GM23338 (cell line): Measurements from ENCODE around the gene RFX2. TPM values are rescaled to one million over a fixed set of nuclear protein-coding genes. Genes with fewer than 3 reads are reported as not detected.

Experiments used
- ATAC-seq: fragments of 200-7000 bp; cut with Tn5 transposase; 3 replicates; pipeline ENCODE4 v1.9.1; 2020
- DNase-seq: peaks from one replicate; pipeline ENCODE4 v3.0.0-alpha.2; 2015; ENCODE audit warnings: low spot score
- H2AFZ ChIP-seq: fragments of 200-600 bp; sonication (generic); 2 replicates; pipeline ENCODE4 v1.8.0; 2016; ENCODE audit warnings: antibody characterized with exemption, mild to moderate bottlenecking, moderate library complexity
- H3F3A ChIP-seq: fragments of 200-600 bp; sonication (generic); replicated peaks from 2 replicates; pipeline ENCODE4 v1.8.0; 2017; ENCODE audit warnings: antibody characterized with exemption, mixed run types, low read depth
- H3K27ac ChIP-seq: fragments of 200-600 bp; sonication (generic); 2 replicates; pipeline ENCODE4 v1.6.1; 2016; ENCODE audit warnings: low read depth
- H3K27me3 ChIP-seq: fragments of 200-600 bp; sonication (generic); 2 replicates; pipeline ENCODE4 v1.8.0; 2016; ENCODE audit warnings: mild to moderate bottlenecking, mixed run types, moderate library complexity; ENCODE audit not compliant: insufficient read depth
- H3K36me3 ChIP-seq: fragments of 200-600 bp; sonication (generic); 2 replicates; pipeline ENCODE4 v1.8.0; 2016; ENCODE audit warnings: mild to moderate bottlenecking; ENCODE audit not compliant: insufficient read depth
- H3K4me1 ChIP-seq: fragments of 200-600 bp; sonication (generic); 2 replicates; pipeline ENCODE4 v1.8.0; 2016; ENCODE audit warnings: mild to moderate bottlenecking, moderate library complexity; ENCODE audit not compliant: insufficient read depth
- H3K4me2 ChIP-seq: fragments of 200-600 bp; sonication (generic); 2 replicates; pipeline ENCODE4 v1.7.1; 2017; ENCODE audit warnings: mixed run types
- H3K4me3 ChIP-seq: fragments of 200-600 bp; sonication (generic); 2 replicates; pipeline ENCODE4 v1.6.1; 2016; ENCODE audit warnings: mixed run types
- H3K79me2 ChIP-seq: fragments of 200-600 bp; sonication (generic); replicated peaks from 2 replicates; pipeline ENCODE4 v1.8.0; 2017; ENCODE audit warnings: mild to moderate bottlenecking; ENCODE audit not compliant: insufficient read depth
- H3K9me2 ChIP-seq: fragments of 200-600 bp; sonication (generic); 2 replicates; pipeline ENCODE4 v1.8.0; 2017; ENCODE audit not compliant: insufficient read depth
- H4K20me1 ChIP-seq: fragments of 200-600 bp; sonication (generic); replicated peaks from 2 replicates; pipeline ENCODE4 v1.8.0; 2017; ENCODE audit warnings: mild to moderate bottlenecking; ENCODE audit not compliant: insufficient read depth
- H3K27ac Mint-ChIP-seq: 2 replicates; pipeline ENCODE4 v1.8.0; 2020; ENCODE audit warnings: inconsistent platforms, mild to moderate bottlenecking, moderate library complexity, mixed read lengths
- H3K27me3 Mint-ChIP-seq: 3 replicates; pipeline ENCODE4 v1.8.0; 2022; ENCODE audit warnings: low read depth, mild to moderate bottlenecking, moderate library complexity, mixed read lengths, inconsistent platforms; ENCODE audit not compliant: insufficient read depth, poor library complexity
- H3K36me3 Mint-ChIP-seq: 3 replicates; pipeline ENCODE4 v1.8.0; 2021; ENCODE audit warnings: low read depth, mild to moderate bottlenecking, inconsistent platforms, moderate library complexity, mixed read lengths
- H3K4me1 Mint-ChIP-seq: 3 replicates; pipeline ENCODE4 v1.8.0; 2020; ENCODE audit warnings: mild to moderate bottlenecking, inconsistent platforms, mixed read lengths
- H3K4me3 Mint-ChIP-seq: 3 replicates; pipeline ENCODE4 v1.8.0; 2021; ENCODE audit warnings: moderate library complexity, mild to moderate bottlenecking, inconsistent platforms, mixed read lengths
- H3K9me3 Mint-ChIP-seq: 3 replicates; pipeline ENCODE4 v1.8.0; 2020; ENCODE audit warnings: moderate library complexity, mild to moderate bottlenecking, inconsistent platforms, mixed read lengths
- CREB1 ChIP-seq: fragments of 250-450 bp; sonication (Bioruptor Pico); IDR thresholded peaks from 2 replicates; pipeline ENCODE4 v1.5.0; 2020; ENCODE audit warnings: low read depth, mild to moderate bottlenecking, moderate library complexity
- CTCF ChIP-seq, 2 experiments: fragments of 200-600 bp in 1 of 2; sonication (generic) in 1 of 2; conservative IDR thresholded peaks; 2 replicates each; pipeline versions ENCODE4 v1.5.1 to v1.6.1; 2016 to 2017; ENCODE audit warnings: antibody characterized with exemption in 2 of 2, low read depth in 2 of 2, mild to moderate bottlenecking in 2 of 2, moderate library complexity in 1 of 2
- EZH2 ChIP-seq: fragments of 200-600 bp; sonication (generic); IDR thresholded peaks from one replicate; pipeline ENCODE4 v1.8.0; 2017; ENCODE audit warnings: antibody characterized with exemption, mild to moderate bottlenecking, low read depth; ENCODE audit not compliant: unreplicated experiment
- EZH2phosphoT487 ChIP-seq: fragments of 200-600 bp; sonication (generic); IDR thresholded peaks from one replicate; pipeline ENCODE4 v1.8.1; 2018; ENCODE audit warnings: antibody characterized with exemption; ENCODE audit not compliant: unreplicated experiment
- JUNB ChIP-seq: IDR thresholded peaks from one replicate; pipeline ENCODE4 v1.6.1; 2016; ENCODE audit warnings: antibody characterized with exemption; ENCODE audit not compliant: unreplicated experiment
- NANOG ChIP-seq: IDR thresholded peaks from 2 replicates; pipeline ENCODE4 v1.6.1; 2016; ENCODE audit warnings: antibody characterized with exemption, borderline replicate concordance
- POLR2AphosphoS5 ChIP-seq: IDR thresholded peaks from 2 replicates; pipeline ENCODE4 v1.6.1; 2016; ENCODE audit warnings: antibody characterized with exemption, low read depth
- STAT1 ChIP-seq: IDR thresholded peaks from one replicate; pipeline ENCODE4 v1.6.1; 2016; ENCODE audit warnings: antibody characterized with exemption; ENCODE audit not compliant: unreplicated experiment
- ZNF114 ChIP-seq: fragments of 250-450 bp; sonication (Bioruptor Pico); IDR thresholded peaks from 2 replicates; pipeline ENCODE4 v1.5.0; 2020; ENCODE audit warnings: mild to moderate bottlenecking, moderate library complexity
- ZNF331 ChIP-seq: fragments of 250-450 bp; sonication (Bioruptor Pico); IDR thresholded peaks from 2 replicates; pipeline ENCODE4 v1.5.0; 2020; ENCODE audit warnings: low read depth, mild to moderate bottlenecking, moderate library complexity
- ZNF462 ChIP-seq: fragments of 250-450 bp; sonication (Bioruptor Pico); IDR thresholded peaks from 2 replicates; pipeline ENCODE4 v1.5.0; 2020; ENCODE audit warnings: mild to moderate bottlenecking, moderate library complexity
- polyA plus RNA-seq: library from polyadenylated mRNA; unstranded; fragments of >200 nt; fragmentation: Nextera tagmentation; extraction: Ambion mirVana; gene quantifications from 2 replicates; pipeline ENCODE4 v1.2.1, GENCODE V29; 2016
- total RNA-seq: library from RNA; depleted of rRNA; stranded (reverse); fragments of >200 nt; shearing (Covaris generic); gene quantifications from 2 replicates; pipeline ENCODE4 v1.2.3, GENCODE V29; 2014
- TF ChIP-seq, protein P1 (sequence below): IDR thresholded peaks from 2 replicates; pipeline ENCODE4 v1.6.1; 2016; ENCODE audit warnings: antibody characterized with exemption
- TF ChIP-seq, protein P2 (sequence below): IDR thresholded peaks from one replicate; pipeline ENCODE4 v1.6.1; 2018; ENCODE audit warnings: antibody characterized with exemption; ENCODE audit not compliant: unreplicated experiment

Gene RFX2
- total and polyA plus RNA-seq, 2 experiments from 2014 or later, result 4.6 to 13.0 TPM

- Histone ChIP-seq H4K20me1 (no peaks in the 10 kb centered on the region), H3F3A (no peaks in the 10 kb centered on the region), H3K4me3 (no peak overlapping the region), H3K27ac (0 out of 2 replicates have a peak overlapping the region, but pooled peaks have one; percentile 56), H3K4me1 (no peaks in the 10 kb centered on the region), H3K4me2 (no peak overlapping the region), H2AFZ (peak overlapping the region; percentile 52; the same call in 1 of the 2 replicates), H3K79me2 (no peaks in the 10 kb centered on the region), H3K9me2 (0 out of 2 replicates have a peak, but pooled peaks cover 3% of the 10 kb centered on the region), H3K36me3 (no peaks in the 10 kb centered on the region), H3K27me3 (no peaks in the 10 kb centered on the region)
- DNase-seq, result no peak
- no peak; the same call in 2 of the 3 replicates for ATAC-seq
- no peaks in the 10 kb centered on the region for H3K36me3 Mint-ChIP-seq
- peaks cover 20% of the 10 kb centered on the region for H3K4me1 Mint-ChIP-seq
- TF ChIP-seq CREB1 (CRISPR knock-in tag) (no peak), ZNF331 (CRISPR knock-in tag) (no peak), ZNF462 (CRISPR knock-in tag) (no peak), STAT1 (no peak), EZH2 (no peak), CTCF (conservative IDR thresholded peaks at IDR 0.05; ENCODE audit: low read depth in 2 of 2) (no peak), JUNB (no peak), ZNF114 (CRISPR knock-in tag) (no peak), EZH2phosphoT487 (no peak), POLR2AphosphoS5 (no peak), NANOG (no peak)
- TF ChIP-seq, protein P1, sequence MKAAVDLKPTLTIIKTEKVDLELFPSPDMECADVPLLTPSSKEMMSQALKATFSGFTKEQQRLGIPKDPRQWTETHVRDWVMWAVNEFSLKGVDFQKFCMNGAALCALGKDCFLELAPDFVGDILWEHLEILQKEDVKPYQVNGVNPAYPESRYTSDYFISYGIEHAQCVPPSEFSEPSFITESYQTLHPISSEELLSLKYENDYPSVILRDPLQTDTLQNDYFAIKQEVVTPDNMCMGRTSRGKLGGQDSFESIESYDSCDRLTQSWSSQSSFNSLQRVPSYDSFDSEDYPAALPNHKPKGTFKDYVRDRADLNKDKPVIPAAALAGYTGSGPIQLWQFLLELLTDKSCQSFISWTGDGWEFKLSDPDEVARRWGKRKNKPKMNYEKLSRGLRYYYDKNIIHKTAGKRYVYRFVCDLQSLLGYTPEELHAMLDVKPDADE, result no peak
- TF ChIP-seq, protein P2, sequence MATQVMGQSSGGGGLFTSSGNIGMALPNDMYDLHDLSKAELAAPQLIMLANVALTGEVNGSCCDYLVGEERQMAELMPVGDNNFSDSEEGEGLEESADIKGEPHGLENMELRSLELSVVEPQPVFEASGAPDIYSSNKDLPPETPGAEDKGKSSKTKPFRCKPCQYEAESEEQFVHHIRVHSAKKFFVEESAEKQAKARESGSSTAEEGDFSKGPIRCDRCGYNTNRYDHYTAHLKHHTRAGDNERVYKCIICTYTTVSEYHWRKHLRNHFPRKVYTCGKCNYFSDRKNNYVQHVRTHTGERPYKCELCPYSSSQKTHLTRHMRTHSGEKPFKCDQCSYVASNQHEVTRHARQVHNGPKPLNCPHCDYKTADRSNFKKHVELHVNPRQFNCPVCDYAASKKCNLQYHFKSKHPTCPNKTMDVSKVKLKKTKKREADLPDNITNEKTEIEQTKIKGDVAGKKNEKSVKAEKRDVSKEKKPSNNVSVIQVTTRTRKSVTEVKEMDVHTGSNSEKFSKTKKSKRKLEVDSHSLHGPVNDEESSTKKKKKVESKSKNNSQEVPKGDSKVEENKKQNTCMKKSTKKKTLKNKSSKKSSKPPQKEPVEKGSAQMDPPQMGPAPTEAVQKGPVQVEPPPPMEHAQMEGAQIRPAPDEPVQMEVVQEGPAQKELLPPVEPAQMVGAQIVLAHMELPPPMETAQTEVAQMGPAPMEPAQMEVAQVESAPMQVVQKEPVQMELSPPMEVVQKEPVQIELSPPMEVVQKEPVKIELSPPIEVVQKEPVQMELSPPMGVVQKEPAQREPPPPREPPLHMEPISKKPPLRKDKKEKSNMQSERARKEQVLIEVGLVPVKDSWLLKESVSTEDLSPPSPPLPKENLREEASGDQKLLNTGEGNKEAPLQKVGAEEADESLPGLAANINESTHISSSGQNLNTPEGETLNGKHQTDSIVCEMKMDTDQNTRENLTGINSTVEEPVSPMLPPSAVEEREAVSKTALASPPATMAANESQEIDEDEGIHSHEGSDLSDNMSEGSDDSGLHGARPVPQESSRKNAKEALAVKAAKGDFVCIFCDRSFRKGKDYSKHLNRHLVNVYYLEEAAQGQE, result no peak
- no peaks in the 10 kb centered on the region; the same call in 2 of the 3 replicates for H3K9me3 Mint-ChIP-seq
- peak overlapping the region; percentile 67; the same call in 1 of the 2 replicates for H3K27ac Mint-ChIP-seq
- H3K4me3 Mint-ChIP-seq, result no peak overlapping the region
- peaks cover 21% of the 10 kb centered on the region for H3K27me3 Mint-ChIP-seq
Observed at GRCh38 chr19:6056282-6056741, 54.0 kb downstream of the RFX2 start.
